SK-N-SH treated with all-trans-retinoic acid at 6 μM for 48 hours (cell line): Measurements from ENCODE around the gene GOLGA6L24.
"Not testable (repeated sequence)": the region's sequence is repeated elsewhere in the genome, so short reads cannot be mapped to it uniquely, and the experiment has no call there.

Experiments
- ARNTL ChIP-seq: fragments of 450-650 bp; formaldehyde crosslinking; IDR thresholded peaks from 2 replicates; pipeline ENCODE4 v1.5.0; 2020; ENCODE audit warnings: low read depth, mild to moderate bottlenecking, moderate library complexity, borderline replicate concordance
- ESRRG ChIP-seq: fragments of 250-450 bp; sonication (Bioruptor Pico); IDR thresholded peaks from 2 replicates; pipeline ENCODE4 v1.6.1; 2021; ENCODE audit warnings: mild to moderate bottlenecking
- GLIS3 ChIP-seq: fragments of 250-450 bp; sonication (Bioruptor Pico); IDR thresholded peaks from 2 replicates; pipeline ENCODE4 v1.5.0; 2020; ENCODE audit warnings: mild to moderate bottlenecking, moderate library complexity
- RARB ChIP-seq: fragments of 250-450 bp; sonication (Bioruptor Pico); IDR thresholded peaks from 2 replicates; pipeline ENCODE4 v1.8.0; 2021; ENCODE audit warnings: mild to moderate bottlenecking, moderate library complexity
- TCF4 ChIP-seq: fragments of 250-450 bp; sonication (Bioruptor Pico); IDR thresholded peaks from 2 replicates; pipeline ENCODE4 v1.8.0; 2021; ENCODE audit warnings: mild to moderate bottlenecking, moderate library complexity, borderline replicate concordance
- ZC3H10 ChIP-seq: fragments of 250-450 bp; sonication (Bioruptor Pico); IDR thresholded peaks from 2 replicates; pipeline ENCODE4 v1.5.1; 2021; ENCODE audit warnings: mild to moderate bottlenecking, moderate library complexity
- ZFP3 ChIP-seq: fragments of 250-450 bp; sonication (Bioruptor Pico); IDR thresholded peaks from 2 replicates; pipeline ENCODE4 v1.5.0; 2020; ENCODE audit warnings: mild to moderate bottlenecking, moderate library complexity
- ZFP30 ChIP-seq: fragments of 450-650 bp; formaldehyde crosslinking; IDR thresholded peaks from 2 replicates; pipeline ENCODE4 v1.5.0; 2022; ENCODE audit warnings: mild to moderate bottlenecking, moderate library complexity
- TF ChIP-seq, protein P1 (sequence below): fragments of 250-450 bp; sonication (Bioruptor Pico); IDR thresholded peaks from 2 replicates; pipeline ENCODE4 v1.5.1; 2021; ENCODE audit warnings: mild to moderate bottlenecking, moderate library complexity
- TF ChIP-seq, protein P2 (sequence below): fragments of 250-450 bp; sonication (Bioruptor Pico); IDR thresholded peaks from 2 replicates; pipeline ENCODE4 v1.5.0; 2020; ENCODE audit warnings: mild to moderate bottlenecking, moderate library complexity
- TF ChIP-seq, protein P3 (sequence below): fragments of 250-450 bp; sonication (Bioruptor Pico); IDR thresholded peaks from 2 replicates; pipeline ENCODE4 v1.8.0; 2021; ENCODE audit warnings: low read depth, mild to moderate bottlenecking, moderate library complexity, borderline replicate concordance

DNA sequence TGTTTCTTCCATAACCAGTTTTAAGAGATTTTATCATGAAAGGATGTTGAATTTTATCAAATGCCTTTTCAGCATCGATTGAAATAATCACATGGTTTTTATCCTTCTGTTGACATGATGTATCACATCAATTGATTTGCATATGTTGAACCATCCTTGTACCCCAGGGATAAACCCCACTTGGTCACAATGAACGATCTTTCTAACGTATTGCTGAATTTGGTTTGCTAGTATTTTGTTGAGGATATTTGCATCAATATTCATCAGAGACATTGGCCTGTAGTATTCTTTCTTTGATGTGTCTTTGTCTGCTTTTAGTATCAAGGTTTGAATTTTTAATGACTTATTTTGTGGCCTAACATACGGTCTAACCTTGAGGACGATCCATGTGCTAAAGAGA is 49.2 kb downstream of the GOLGA6L24 start:
- not testable (repeated sequence) for TF ChIP-seq RARB (CRISPR knock-in tag); GLIS3; ESRRG; ZFP30 (CRISPR knock-in tag); ARNTL (CRISPR knock-in tag); ZFP3 (CRISPR knock-in tag); TCF4 (CRISPR knock-in tag); ZC3H10
- TF ChIP-seq, protein P1, sequence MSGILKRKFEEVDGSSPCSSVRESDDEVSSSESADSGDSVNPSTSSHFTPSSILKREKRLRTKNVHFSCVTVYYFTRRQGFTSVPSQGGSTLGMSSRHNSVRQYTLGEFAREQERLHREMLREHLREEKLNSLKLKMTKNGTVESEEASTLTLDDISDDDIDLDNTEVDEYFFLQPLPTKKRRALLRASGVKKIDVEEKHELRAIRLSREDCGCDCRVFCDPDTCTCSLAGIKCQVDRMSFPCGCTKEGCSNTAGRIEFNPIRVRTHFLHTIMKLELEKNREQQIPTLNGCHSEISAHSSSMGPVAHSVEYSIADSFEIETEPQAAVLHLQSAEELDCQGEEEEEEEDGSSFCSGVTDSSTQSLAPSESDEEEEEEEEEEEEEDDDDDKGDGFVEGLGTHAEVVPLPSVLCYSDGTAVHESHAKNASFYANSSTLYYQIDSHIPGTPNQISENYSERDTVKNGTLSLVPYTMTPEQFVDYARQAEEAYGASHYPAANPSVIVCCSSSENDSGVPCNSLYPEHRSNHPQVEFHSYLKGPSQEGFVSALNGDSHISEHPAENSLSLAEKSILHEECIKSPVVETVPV (CRISPR knock-in tag) = not testable (repeated sequence)
- TF ChIP-seq, protein P2, sequence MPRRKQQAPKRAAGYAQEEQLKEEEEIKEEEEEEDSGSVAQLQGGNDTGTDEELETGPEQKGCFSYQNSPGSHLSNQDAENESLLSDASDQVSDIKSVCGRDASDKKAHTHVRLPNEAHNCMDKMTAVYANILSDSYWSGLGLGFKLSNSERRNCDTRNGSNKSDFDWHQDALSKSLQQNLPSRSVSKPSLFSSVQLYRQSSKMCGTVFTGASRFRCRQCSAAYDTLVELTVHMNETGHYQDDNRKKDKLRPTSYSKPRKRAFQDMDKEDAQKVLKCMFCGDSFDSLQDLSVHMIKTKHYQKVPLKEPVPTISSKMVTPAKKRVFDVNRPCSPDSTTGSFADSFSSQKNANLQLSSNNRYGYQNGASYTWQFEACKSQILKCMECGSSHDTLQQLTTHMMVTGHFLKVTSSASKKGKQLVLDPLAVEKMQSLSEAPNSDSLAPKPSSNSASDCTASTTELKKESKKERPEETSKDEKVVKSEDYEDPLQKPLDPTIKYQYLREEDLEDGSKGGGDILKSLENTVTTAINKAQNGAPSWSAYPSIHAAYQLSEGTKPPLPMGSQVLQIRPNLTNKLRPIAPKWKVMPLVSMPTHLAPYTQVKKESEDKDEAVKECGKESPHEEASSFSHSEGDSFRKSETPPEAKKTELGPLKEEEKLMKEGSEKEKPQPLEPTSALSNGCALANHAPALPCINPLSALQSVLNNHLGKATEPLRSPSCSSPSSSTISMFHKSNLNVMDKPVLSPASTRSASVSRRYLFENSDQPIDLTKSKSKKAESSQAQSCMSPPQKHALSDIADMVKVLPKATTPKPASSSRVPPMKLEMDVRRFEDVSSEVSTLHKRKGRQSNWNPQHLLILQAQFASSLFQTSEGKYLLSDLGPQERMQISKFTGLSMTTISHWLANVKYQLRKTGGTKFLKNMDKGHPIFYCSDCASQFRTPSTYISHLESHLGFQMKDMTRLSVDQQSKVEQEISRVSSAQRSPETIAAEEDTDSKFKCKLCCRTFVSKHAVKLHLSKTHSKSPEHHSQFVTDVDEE = not testable (repeated sequence)
- TF ChIP-seq, protein P3, sequence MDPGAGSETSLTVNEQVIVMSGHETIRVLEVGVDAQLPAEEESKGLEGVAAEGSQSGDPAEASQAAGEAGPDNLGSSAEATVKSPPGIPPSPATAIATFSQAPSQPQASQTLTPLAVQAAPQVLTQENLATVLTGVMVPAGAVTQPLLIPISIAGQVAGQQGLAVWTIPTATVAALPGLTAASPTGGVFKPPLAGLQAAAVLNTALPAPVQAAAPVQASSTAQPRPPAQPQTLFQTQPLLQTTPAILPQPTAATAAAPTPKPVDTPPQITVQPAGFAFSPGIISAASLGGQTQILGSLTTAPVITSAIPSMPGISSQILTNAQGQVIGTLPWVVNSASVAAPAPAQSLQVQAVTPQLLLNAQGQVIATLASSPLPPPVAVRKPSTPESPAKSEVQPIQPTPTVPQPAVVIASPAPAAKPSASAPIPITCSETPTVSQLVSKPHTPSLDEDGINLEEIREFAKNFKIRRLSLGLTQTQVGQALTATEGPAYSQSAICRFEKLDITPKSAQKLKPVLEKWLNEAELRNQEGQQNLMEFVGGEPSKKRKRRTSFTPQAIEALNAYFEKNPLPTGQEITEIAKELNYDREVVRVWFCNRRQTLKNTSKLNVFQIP (CRISPR knock-in tag) = not testable (repeated sequence)
